ENCODE measurements around the gene NRSN2. TPM values are rescaled to one million over a fixed set of nuclear protein-coding genes. Genes with fewer than 3 reads are reported as not detected.

The NRSN2 gene
- total RNA-seq: 106 and 114 TPM in 2 replicates

GRCh38 chr20:346640-347316, at the start of gene NRSN2:
TSS of gene NRSN2 (plus strand) at chr20:347111. CDS start at chr20:349644, 2,533 bp downstream.

GRCh38 chr20:325045-325888, 21.6 kb upstream of the NRSN2 start, which contains the start of gene SOX12:
TSS of gene SOX12 (plus strand) at chr20:325552. CDS start at chr20:325925, 373 bp downstream.

Other genes starting within 250 kb of the NRSN2 start
- gene DEFB126, start 204.5 kb upstream of the NRSN2 start, total RNA-seq: not detected in 2 replicates
- gene DEFB127, start 189.7 kb upstream of the NRSN2 start, total RNA-seq: not detected in 2 replicates
- gene DEFB128, start 157.4 kb upstream of the NRSN2 start, total RNA-seq: not detected in 2 replicates
- gene DEFB129, start 119.9 kb upstream of the NRSN2 start, total RNA-seq: not detected in 2 replicates
- gene DEFB132, start 89.4 kb upstream of the NRSN2 start, total RNA-seq: not detected in 2 replicates
- gene C20orf96, start 56.4 kb upstream of the NRSN2 start, total RNA-seq: 2.3 and 6.0 TPM in 2 replicates
- gene ZCCHC3, start 49.5 kb upstream of the NRSN2 start, total RNA-seq: 11.4 and 17.1 TPM in 2 replicates
- gene SOX12, start 21.6 kb upstream of the NRSN2 start, total RNA-seq: 11.2 and 23.3 TPM in 2 replicates
- gene TRIB3, start 33.6 kb downstream of the NRSN2 start, total RNA-seq: 133 and 137 TPM in 2 replicates
- gene RBCK1, start 61.2 kb downstream of the NRSN2 start, total RNA-seq: 138 and 152 TPM in 2 replicates
- gene TBC1D20, start 115.4 kb downstream of the NRSN2 start, total RNA-seq: 25.1 and 27.0 TPM in 2 replicates
- 84.7 and 85.9 TPM in 2 replicates for gene CSNK2A1, start 196.7 kb downstream of the NRSN2 start, total RNA-seq

All from mesangial cell (primary cell).